T1000 (cell line): ENCODE measurements around the gene CTCFL.

Experiments
- DNase-seq: peaks from one replicate; lab custom pipeline; 2025; ENCODE audit warnings: mixed read lengths; lab: John Stamatoyannopoulos, UW

Gene CTCFL

DNA sequence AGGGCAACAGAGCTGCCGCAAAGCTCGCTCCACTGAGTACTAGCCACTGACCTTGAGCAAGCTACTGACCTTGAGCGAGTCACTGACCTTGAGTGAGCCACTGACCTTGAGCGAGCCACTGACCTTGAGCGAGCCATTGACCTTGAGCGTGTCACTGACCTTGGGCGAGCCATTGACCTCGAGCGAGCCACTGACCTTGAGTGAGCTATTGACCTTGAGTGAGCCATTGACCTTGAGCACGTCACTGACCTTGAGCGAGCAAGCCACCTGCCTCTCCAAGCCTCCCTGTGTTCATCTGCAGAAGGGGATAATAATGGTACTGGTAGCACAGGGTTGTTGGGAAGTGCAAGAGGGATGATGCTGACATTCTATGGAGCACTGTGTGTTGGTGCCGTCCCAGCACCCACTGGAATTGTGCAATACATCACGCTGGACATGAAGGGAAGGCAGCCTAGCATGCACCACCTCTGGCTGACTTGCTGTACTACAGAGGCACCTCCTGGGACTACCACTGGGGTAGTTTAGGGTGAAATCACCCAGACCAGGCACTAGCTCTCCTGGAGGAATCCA lies 60.2 kb downstream of the CTCFL start:
- no peak for DNase-seq

DNA sequence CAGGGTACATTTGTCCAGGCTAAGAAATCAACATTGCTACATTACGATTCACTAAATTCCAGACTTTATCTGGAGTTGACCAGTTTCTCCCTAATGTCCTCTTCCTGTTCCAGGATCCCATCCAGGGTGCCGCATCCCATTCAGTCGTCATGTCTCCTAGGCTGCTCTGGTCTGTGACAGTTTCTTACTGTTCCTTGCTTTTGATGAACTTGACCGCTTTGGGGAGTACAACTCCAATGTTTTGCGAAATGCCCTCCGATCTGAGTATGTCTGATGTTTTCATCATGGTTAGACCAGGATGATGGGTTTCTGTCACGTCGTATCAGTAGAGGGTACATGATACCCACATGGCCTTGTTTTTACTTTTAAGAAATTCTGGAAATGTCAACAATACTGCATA lies 62.2 kb downstream of the CTCFL start:
- no peak for DNase-seq

DNA sequence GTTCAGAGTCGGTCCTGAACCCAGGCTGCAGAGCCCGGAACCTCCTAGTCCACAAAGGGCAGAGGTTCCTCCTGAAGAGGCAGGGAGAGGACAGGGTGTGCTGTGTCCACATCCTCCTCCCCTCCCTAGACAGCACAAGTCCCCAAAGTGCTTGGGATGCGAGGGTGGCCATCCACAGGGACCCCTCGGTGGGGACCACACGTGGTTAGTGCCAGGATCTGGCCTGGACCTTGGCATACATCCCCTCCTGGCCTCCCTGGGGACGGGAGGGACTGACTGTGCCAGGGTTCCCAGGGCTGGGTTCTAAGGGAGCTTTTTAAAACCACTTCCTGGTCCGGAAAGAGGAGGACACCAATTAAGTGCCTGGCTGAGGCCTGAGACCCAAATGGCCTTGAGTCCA lies 63.2 kb downstream of the CTCFL start:
- DNase-seq = no peak

DNA sequence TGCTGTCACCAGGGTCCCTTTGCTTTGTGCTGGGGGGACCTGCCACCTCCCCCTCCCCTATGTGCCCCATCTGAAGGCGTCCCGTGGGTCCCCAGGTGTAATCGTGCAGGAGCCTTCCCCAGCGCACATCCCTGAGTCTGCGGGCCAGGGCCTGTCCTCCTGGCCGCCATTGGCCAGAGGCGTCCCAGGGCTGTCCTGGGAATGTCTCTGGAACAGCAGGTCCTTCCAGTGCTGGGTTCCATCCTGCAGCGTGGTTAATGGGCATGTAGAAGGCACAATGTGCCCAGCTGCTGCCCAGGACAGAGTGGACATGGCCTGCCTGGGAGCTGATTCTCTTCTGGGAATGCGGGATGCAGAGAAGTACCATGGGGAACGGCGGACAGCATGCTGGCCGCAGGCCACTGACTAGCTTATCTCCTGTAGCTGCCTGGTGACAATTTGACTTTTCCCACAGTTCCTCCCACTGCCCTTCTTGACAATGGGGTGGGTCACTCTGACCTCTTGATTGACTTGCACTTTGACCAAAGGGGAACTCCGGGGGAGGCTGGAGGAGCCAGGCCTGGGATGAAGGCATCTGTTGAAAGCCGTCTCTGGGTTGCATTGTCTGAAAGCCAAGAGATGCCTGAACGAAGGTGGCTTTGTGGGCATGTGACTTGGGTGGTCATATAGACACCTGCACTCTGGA lies 64.0 kb downstream of the CTCFL start:
- DNase-seq = no peak

DNA sequence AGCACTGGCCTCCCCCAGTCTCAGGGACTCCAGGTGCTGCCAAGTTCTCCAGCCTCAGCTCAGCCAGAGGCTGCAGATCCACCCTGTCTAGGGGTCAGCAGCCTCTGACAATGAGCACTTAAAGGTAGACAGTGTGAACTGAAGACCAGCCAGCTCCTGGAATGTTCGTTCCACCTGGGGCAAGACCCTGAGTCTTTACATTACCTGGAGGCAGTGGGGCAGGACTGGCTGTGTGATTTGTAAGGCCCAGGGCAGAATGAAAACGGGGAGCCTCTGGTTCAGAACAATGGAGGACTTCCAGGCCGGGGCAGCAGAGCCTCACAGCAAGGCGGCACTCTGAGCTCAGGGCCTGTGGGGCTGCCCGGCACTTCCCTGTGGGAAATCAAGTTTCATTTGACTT lies 65.0 kb downstream of the CTCFL start:
- no peak for DNase-seq

DNA sequence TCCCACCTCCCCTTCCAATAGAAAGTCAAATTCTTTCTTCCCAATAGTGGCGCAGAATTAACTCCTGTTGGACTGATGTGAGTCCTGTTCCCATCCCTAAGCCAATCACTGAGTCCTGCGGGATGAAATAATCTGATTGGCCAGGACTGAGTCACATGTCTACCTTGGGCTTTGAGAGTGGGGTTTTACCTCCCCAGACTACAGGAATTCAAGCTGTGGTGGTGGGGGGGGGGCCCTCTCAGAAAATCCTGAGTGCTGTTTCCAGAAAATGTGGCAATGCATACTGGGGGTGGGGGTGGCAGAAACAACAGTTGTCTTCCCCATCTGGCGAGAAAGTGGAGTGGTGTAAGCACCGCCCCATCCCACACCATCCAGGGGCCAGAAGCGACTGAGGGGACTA lies 65.7 kb downstream of the CTCFL start:
- DNase-seq = no peak

DNA sequence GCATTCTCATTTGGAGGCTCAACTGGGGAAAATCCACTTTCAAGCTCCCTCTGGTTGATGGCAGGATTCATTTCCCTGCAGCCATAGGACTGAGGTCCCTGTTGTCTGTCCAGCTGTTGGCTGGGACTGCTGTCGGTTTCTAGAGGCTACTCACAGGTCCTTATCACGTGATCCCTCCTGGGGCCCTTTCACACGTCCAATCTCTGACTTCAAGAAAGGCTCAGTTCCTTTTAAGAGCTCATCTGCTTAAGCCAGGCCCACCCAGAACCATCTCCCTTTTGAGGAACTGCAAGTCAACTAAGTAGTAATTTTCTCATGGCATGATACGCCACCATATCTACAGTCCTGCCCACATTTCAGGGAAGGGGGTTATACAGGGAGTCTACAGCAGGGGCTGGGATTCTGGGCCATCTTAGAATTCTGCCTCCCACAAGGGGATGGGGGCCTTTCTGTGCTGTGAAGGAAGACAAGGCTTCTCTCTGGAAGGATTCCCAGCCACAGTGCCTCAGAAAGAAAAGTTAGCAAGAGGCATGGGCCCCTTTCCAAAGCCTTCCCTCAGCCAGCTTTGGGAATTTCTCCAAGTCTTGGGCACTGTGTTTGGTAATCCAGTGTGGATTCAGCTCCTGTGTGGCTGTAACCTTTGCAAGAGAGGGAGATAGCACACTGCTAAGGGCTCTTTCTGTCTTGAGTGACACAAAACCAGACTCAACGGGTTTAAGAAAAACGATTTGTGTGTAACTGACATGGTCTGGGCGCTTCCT lies 66.4 kb downstream of the CTCFL start:
- DNase-seq = no peak

DNA sequence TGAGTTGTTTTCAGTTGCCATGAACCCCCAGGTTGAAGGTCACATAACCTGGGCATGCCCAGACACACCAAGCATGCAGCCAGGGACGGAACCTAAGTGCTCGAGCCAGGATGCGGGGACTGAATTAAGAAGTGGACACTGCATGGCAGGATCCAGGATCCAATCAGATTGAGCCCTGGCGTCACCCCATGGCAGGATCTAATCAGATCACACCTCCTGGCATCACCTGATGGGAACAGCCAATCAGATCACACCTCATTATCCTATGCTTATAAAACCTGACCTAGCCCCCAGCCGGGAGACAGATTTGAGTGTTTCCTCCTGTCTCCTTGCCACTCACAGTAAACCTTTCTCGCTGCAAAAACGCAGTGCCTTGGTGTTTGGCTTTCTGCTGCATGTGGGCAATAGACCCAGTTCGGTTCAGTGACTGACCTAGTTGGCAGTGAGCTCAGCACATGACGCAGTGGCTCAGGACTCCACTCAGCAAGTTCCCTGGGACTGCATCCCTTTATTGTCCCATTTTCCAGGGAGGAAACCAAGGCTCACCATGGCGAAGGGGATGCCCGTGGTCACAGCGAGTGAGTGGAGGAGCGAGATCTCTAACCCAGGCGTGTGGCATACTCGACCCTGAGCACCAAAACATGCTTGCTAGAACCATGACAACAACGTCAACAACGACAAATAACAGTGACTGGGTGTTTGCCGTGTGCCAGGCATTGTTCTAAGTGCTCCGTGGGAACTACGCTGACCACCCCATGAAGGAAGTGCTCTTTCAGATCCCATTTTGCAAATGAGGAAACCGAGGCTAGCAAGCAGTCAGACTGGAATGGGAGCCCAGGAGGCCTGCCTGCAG lies 67.5 kb downstream of the CTCFL start:
- no peak for DNase-seq

DNA sequence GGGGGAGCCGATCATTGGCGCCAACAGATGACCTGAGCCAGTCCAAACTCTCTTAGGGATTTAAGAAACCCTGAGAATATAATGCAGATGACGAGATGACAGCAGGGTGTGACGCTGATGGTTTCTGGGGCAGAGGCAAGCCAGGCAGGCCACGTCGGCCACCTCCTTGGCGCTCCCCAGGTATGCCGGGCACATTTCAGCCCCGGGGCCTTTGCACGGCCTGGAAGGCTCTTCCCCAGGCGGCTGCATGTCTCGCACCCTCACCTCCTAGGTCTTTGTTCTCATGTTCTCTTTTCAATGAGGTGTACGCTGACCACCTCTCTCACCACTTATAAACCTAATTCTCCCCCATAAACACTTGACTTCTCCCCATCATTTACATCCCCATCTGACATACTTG lies 68.8 kb downstream of the CTCFL start:
- DNase-seq = no peak

DNA sequence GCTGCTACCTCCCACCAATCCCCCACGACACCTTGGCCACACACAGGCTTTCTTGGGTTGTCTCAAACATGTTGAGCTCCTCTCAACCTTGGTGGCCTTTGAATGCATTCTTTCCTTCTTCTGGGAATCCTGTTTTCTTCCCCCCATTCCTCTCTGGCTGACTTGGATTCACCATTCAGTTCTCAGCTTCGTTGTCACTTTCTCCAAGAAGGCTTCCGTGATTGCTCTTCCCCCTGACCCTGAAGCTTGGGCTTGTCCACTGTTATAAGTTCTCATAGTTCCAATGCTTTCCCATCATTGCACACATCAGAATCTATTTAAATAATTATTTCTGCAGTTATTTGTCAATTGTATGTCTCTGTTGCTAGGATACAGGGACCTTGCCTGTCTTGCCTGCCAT lies 69.6 kb downstream of the CTCFL start:
- no peak for DNase-seq

DNA sequence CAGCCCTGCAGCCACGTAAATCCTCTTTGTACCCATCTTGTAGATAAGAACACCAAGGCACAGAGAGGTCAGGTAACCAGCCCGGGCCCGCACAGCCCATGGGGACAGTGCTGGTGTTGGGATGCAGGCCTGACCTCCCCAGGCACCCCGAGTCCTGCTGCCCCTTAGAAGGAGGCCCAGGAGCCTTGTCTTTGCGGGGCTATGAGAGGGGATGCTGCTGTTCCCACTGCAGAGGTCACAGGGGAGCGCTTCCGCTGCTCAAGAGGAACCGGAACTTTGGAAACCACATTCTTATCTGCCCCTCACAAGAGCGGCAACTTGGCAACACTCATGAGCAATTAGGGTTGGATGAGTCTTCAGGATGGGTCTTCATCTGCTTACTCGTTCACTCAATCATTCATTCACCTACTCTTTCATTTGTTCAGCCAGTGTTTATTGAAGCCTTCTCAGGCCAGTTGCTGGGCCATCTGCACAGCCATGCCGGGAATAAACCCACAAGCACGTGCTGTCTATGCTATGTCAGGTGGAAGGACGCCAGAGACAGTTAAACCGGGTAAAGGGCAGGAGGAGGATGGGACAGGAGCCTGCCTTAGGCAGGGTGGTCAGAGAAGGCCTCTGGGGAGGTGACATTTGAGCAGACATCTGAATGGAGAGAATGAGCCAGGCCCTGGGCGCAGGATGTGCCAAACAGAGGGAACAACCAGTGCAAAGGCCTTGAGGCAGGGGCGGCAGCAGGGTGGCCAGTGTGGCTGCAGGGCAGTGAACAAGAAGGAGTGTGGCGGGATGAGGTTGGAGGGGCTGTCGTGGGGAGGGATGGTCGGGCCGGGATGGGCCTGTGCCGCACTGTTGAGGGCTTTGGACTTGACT lies 72.9 kb downstream of the CTCFL start:
- no peak for DNase-seq

DNA sequence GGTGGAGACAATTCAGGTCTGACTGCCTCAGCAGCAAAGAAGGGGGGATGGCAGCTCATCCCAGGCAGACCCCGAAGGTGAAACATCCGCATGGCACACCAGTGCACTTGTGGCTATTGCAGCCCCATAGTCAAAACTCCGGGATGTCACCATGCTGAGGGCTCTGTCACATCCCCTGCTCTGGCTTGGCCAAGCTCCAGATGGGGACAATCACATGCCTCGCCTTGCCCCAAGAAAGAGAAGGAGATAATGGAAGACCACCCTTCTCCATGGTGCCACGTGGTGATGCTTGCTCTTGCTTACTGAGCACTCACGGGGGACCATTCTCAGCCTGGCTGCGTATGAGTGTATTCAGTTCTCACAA lies 73.5 kb downstream of the CTCFL start:
- DNase-seq = no peak

DNA sequence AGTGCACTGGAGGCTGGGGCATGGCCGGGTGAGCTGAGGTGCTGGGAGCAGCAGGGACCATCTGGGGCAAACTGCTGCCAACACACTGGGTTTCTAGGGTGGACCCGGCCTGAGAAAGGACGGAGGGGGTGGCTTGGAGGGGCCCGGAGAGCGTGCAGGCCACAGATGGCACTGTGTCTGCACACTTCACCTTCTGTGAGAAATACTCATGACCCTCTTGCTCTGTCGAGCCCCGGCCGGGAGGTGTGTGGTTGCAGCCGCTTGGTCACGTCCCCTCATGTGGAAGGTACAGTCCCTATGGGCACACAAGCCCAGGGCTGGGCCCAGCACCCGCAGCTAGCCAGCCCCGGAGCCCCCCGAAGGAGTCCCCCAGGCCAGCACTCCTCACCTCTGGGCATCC lies 74.0 kb downstream of the CTCFL start:
- DNase-seq = no peak

DNA sequence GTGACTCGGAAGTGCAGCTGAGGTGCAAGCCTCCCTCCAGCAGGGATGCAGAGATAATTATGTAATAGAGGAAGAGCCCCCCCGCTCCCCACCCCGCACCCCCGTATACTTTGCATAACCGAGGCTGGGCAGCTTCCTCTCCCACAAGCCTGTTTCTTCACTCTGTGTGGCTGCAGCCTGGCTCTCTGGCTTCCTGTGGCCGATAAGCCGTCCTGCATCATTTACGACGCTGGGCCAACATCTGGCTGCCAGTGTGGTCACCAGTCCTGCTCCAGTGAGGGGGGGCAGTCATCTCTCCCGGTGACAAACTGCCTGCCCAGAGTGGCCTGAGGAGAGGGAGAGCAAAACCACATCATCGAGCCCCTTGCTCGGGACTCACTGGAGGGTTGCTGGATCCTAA lies 74.5 kb downstream of the CTCFL start:
- DNase-seq = no peak

DNA sequence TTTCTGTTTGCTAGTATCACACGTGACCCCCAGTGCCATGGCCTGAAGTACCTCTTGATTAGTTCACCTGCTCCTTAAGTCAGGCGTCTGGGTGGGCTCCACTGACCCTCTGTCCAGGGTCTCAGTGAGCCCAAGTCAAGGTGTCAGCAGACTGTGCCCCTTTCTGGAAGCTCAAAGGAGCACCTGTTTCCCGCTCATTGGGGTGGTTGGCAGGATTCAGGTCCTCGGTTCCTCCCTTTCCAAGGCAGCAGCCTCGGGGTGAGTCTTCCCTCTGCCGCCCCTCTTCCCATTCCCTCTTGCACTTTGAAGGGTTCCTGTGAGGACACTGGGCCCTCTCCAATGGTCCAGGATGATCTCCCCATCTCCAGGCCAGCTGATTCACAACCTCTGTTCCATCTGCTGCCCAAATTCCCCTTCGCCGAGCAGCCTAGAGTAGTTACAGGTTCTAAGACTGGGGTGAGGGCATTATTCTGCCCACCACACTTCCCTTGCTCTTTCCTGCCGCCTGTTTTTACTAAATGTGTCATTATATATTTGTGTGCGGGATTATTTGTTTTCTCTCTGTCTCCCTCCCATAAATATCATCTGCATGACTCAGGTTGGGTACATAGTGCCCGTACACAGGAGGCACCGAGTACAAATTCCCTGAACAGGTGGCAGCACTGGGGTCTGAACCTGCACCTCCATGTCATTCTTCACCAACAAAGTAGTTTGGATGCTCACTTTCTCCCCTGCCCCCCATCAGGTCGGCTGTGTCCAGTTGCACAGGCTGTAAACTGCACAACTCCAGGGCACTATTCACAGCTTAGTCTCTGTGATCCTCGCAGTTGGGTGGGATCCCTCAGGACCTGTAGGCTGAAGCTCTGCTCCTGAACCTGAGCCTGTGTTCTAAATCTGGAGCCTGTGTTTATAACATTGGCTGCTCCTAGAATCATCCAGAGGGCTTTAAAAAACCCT lies 75.3 kb downstream of the CTCFL start:
- no peak for DNase-seq

DNA sequence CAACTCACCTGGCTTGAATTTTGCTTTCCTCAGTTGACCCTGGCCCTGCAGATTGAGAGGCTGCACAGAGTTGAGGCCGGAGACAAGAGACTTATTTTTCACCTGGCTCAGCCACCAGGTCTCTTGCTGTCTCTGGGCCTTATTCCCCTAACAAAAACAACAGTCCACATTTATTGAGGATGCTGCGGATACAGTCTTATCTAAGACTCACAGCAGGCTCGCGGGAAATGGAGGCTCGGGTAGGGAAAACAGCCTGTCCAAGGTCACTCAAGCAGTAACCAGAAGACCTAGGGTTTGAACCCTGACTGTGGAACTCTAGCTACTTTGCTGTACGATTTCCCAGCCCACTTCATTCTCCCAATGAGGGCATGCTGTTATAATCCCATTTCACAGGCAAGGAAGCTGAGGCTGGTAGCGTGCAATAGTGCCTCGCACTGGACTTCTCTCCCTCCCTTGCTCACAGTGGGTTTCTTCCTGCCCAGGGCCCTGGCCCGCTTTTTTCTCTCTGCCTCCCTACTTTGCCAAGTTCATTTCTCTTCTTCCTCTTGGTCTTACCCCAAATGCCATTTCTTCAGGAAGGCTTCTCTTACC lies 76.1 kb downstream of the CTCFL start:
- no peak for DNase-seq
